Lower leg skin (tissue), 3 donors: ENCODE measurements around the gene RAPGEF6.

Experiments
- POLR2A ChIP-seq, 2 donors: fragments of 450-650 bp; IDR thresholded peaks; one replicate each; pipeline ENCODE4 v1.6.1; 2016 to 2017; ENCODE audit warnings: antibody characterized with exemption in 2 of 2, mild to moderate bottlenecking in 1 of 2, moderate library complexity in 1 of 2
- TF ChIP-seq, protein P1 (sequence below), 3 donors: fragments of 450-650 bp; IDR thresholded peaks; one replicate each; pipeline ENCODE4 v1.5.1; 2016; ENCODE audit warnings: antibody characterized with exemption in 3 of 3, mild to moderate bottlenecking in 3 of 3, moderate library complexity in 2 of 3

DNA sequence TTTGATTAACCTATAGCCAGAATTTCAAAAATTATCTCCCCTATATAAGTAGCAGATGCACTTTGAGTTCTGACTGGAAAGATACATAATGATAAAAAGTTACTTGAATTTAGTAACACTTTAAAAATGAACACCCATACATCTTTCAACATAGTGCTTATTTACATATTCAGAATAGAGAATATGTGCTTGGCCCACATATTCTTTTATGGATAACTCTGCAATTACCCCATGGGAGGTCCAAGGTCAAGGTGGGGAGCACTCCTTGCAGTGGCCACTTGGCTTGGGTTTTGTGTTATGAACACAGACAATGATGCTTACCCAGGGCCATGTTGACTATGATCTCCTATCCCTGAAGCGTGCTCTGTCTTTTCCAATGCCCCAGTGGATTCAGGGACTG, 201.9 kb downstream of the RAPGEF6 start:
- TF ChIP-seq, protein P1, sequence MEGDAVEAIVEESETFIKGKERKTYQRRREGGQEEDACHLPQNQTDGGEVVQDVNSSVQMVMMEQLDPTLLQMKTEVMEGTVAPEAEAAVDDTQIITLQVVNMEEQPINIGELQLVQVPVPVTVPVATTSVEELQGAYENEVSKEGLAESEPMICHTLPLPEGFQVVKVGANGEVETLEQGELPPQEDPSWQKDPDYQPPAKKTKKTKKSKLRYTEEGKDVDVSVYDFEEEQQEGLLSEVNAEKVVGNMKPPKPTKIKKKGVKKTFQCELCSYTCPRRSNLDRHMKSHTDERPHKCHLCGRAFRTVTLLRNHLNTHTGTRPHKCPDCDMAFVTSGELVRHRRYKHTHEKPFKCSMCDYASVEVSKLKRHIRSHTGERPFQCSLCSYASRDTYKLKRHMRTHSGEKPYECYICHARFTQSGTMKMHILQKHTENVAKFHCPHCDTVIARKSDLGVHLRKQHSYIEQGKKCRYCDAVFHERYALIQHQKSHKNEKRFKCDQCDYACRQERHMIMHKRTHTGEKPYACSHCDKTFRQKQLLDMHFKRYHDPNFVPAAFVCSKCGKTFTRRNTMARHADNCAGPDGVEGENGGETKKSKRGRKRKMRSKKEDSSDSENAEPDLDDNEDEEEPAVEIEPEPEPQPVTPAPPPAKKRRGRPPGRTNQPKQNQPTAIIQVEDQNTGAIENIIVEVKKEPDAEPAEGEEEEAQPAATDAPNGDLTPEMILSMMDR (IDR thresholded peaks at IDR 0.05) = no peak
- no peak for TF ChIP-seq POLR2A (IDR thresholded peaks at IDR 0.05)
